ENCODE data around the gene TOP2B.

TOP2B gene

GRCh38 chr3:25664812-25665314 is at the start of gene TOP2B:
TOP2B (minus strand) TSS chr3:25664907; CDS start chr3:25664297, 610 bp downstream.
- peak; percentile 97 for DNase-seq

- DNase-seq = no peak
Observed at GRCh38 chr3:25713341-25713985, 48.8 kb upstream of the TOP2B start.

DNA sequence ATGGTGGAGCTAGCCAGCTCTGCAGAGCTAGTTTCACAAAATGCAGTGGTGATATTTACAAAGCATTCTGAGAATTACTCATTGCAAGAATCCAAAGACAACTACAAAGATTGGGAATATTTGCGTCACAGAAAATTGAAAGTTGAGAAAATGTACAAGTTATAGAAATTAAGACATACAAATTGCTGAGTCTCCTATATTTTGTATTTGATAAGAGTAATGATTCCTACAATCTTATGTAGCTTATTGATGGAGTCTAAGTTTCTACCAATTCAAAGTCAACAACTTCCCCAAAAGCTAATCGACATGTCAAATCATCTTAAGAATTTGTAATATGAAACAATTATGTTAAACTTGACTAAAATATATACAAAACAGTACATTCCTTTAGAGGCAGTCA is 46.4 kb upstream of the TOP2B start:
- DNase-seq = no peak

- DNase-seq = no peak
Observed at GRCh38 chr3:25708036-25708435, 43.3 kb upstream of the TOP2B start.

DNA sequence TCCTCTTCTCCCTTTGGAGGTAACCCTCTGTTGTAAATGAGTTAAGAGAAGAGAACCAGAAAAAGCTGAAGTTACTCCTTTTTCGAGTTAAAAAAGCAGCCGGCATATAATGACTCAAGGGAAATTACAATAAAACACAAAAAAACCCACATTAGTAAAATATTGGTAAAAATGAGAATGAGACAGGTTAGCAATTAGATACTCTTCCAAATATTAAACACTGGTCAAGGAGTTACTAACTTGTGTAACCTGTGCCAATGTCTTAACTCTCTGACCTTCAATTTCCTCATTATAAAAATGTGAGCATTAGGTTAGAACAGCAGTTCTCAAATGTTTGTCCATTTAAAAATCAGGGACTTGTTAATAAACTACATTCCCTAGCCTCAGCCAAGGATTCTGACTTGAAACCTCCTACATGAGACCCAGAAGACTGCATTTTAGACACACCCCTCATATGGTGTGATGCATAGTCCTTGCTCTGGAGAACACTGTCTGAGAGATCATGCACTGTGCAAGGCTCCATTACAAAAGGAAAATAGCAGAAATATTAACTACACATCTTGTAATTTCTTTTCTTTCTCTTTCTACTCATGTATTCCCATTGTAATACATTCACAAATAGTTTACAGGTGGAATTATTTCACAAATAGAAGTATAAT is 42.7 kb upstream of the TOP2B start:
- no peak for DNase-seq

DNA sequence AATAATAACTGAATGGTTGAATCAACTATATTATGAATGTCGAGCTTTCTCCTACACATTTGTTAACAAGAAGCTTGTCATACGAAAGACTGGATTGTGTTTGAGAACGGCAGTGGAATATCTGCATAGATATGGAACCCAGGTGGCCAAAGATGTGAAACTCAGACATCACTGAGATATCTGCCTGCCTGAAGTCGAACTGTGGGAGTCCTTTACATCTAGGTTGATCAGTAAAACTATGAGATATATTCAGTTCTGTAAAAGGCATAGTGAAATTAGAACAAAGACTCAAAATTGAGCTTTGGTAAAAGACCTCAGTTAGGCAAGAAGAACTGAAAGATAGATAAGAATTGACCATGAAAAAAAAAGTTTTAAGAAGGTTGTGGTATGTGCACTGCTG is 41.5 kb upstream of the TOP2B start:
- no peak for DNase-seq

DNA sequence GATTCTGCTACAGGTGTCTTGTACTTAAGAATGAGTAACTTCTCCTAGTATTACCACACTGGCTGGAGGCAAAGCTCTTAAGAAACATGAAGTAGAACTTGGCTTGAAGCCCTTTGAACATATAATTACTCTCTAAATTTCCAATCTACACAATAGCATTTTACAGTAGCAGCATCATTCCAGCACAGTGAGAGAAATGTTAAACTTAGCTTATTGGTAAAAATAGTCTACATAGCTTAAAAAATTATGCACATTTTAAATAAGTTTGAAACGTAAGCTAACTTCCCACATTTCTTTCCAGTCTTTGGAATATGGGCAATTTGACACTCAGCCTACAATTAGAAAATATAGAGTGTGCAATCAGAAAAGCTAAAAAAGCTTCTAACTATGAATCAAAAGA is 32.8 kb upstream of the TOP2B start:
- DNase-seq = peak; percentile 48

DNA sequence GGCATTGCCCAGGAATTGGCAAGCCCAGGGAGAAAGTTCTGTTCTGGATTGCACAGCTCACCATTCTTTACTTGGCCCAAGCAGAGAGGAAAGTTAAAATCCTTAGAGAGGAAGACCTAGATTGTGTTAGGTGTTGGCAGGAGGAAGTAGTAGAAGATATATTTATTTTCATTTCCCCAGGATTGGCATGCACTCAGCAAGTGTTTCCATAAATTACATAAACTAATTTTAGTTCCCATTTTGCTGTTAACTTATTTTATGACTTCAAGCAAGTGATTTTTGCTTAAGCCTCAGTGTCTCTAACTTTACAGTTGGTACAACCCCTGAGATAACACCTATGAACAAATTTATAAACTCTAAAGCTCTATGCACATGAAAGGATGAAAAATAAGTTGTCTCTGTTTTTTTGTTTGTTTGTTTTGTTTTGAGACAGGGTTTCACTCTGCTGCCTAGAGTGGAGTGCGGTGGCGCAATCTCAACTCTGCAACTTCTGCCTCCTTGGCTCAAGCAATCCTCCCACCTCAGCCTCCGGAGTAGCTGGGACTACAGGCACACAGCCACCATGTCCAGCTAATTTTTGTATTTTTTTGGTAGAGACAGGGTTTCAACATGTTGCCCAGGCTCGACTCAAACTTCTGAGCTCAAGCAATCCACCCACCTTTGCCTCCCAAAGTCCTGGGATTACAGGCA is 31.2 kb upstream of the TOP2B start:
- DNase-seq = peak; percentile 78

- DNase-seq = no peak
Observed at GRCh38 chr3:25693238-25693637, 28.5 kb upstream of the TOP2B start.

DNA sequence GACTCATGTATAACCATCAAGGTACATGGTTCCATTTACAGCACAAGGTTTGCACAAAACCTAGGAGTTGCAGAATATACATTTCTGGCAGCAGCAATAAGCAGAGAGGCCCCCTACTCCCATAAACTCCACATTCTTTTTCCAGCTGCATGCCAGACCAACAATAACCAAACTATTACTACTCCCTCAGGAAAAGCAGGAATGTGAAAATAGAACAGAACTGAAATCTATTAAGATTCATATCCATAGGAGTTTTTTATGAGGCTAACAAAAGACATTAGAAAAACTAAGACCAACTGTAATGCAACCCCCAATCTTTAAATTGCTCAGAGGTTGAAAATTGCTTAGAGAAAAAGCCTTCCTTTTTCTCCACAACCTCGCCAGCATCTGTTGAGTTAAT is 27.6 kb upstream of the TOP2B start:
- DNase-seq = no peak

- DNase-seq = no peak
Observed at GRCh38 chr3:25690768-25691533, 26.2 kb upstream of the TOP2B start.

- DNase-seq = peak; percentile 28
Observed at GRCh38 chr3:25689226-25689625, 24.5 kb upstream of the TOP2B start.

DNA sequence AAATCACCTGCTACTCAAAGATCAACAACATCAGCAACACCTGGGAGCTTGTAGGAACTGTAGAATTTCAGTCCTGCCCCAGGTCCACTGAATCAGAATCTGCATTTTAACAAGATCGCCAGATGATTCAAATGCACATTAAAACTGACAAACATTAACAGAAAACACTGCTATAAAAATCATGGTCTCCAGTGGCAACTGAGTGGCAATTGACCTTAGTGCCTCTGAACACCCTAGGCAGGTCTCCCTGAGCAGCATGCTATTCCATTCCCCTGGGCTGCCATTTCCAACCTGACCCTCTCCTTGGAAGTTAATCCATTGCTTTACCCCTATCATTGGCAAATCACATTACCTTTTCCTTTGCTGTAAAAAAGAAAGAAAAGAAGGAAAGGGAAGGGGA is 23.0 kb upstream of the TOP2B start:
- no peak for DNase-seq

- DNase-seq = no peak
Observed at GRCh38 chr3:25686766-25687165, 22.1 kb upstream of the TOP2B start.

DNA sequence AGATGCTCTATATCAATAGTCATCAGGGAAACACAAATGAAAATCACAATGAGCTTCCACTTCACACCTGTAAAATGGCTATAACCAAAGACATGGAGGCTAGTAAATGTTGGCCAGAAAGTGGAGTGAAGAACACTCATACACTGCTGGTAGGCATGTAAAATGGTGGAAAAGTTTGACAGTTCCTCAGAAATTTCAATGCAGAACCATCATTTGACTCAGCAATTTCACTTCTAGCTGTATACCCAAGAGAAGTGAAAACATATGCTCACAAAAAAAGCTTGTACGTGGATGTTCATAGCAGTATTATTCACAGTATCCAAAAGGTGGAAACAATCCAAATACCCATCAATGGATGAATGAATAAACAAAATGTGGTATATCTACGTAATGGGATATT is 19.2 kb upstream of the TOP2B start:
- peak; percentile 13 for DNase-seq

GRCh38 chr3:25683410-25683809 is 18.7 kb upstream of the TOP2B start:
- DNase-seq = no peak

GRCh38 chr3:25679642-25680302 is 15.1 kb upstream of the TOP2B start:
- DNase-seq = no peak

DNA sequence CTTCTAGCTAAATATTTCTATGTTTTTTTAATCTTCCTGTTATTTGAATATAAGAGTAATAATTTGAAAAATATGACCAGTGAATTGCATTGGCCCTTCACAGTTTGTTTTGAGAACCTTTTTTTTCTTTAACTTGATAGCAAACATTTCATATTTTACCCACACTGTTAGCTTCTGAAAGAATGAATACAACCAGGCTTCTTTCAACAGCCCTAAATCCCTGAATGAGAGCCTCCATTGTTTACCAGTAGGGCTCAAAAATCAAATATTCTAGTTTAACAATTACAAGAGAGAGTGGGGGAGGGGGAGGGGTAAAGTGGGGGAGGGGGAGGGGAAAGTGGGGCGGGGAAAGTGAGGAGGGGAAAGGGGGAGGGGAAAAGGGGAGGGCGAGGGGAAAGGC is 14.5 kb upstream of the TOP2B start:
- no peak for DNase-seq

GRCh38 chr3:25678581-25678980 is 13.9 kb upstream of the TOP2B start:
- no peak for DNase-seq

DNA sequence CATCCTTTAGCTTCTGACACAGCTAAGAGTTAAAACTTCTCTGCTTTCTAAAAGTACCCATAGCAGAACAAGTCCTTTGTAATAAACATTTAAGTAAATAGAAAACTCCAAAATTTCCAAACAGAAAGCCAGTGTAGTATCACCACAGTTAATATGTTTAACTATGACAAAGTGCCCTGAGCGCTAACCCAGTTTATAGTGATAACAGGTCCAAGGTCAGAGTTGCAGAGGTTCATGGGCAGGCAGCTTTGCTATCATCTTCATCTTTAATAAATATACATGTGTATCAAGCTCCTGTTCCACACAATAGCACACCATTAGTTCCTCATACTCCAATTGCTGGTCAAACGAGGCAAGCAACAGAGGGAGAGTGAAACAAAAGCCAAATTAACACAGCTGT is 12.4 kb upstream of the TOP2B start:
- DNase-seq = no peak

DNA sequence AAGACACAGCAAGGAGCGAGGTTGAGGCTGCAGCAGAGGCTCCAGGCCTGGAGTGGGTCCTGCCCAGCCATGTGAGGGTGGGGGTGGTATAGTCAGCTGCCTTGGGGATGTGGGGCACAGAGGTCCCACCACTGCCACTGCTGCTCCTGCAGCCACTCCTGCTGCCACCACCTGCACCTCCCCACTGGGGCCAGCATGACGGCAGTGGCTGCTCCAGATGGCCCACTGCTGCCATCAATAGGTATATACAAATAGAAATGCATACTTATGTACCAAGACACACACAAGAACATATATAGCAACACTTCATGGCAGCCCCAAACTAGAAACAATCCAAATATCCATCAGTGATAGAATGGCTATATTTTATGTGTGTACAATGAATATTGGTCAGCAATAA is 10.0 kb upstream of the TOP2B start:
- DNase-seq = no peak

DNA sequence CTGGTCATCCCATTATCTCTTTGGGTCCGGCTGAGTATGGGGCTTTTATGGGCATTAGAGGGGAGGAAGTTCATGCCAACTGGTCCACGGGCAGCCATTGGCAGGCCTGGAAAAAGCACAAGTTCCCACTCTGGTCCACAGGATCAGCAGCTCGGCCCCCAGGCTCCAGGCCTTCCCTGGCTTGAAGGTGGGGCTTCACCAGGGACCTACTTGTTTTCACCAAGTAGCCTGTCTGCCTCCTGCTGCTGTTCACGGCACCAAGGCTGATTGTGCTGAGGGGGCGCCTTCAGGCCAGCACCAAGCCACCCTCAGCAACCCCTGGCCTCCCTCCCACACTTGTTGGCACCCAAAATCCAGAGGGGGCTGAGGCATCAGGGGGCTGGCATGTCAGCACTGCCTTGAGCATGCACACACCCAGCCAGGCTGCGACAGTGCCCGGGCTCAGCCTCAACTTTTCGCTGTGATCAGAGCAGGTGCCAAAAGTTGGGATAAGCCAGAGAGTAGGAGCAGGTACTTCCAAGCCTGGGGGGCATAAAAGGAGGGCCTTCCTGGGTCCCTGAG is 9.1 kb upstream of the TOP2B start:
- no peak for DNase-seq
